ENCODE data around the gene SERPINB1. TPM values are rescaled to one million over a fixed set of nuclear protein-coding genes. Genes with fewer than 3 reads are reported as not detected.

Gene SERPINB1
- total RNA-seq, 1 experiment from 2014 or later = 133 TPM

DNA sequence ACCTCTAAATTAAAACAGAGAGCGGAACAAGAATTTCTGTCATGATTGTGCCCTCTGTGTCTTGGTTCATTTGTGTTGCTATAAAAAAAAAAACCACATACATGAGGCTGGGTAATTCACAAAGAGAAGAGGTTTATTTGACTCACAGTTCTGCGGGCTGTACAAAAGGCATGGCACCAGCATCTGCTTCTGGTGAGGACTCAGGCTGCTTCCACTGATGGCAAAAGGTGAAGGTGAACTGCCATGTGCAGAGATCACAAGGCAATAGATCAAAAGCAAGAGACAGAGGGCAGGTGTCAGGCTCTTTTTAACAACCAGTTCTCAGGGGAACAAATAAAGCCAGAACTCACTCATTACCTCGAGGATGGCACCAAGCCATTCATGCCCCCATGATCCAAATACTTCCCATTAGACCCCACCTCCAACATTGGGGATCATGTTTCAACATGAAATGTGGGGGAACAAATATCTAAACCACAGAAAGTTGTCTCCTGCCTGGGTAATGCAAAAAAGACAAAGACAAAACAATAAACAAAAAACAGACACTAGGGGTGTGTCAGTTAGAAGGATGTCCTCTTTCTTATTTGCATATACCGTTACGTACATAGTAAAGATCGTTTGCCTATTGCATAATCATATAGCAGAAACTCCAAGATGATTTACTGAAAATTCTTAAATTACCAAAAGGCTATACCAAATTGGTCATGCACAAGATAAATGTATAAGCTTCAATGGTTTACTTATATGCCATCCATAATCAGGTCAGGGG lies 44.5 kb upstream of the SERPINB1 start:
- no TSS peak for BruUV-seq (replicated peaks)
- Histone ChIP-seq H3K9me2 (replicated peaks; ENCODE audit: low read length) (no peaks in the 10 kb centered on the region), H3K4me2 (ENCODE audit: low read length) (no peak overlapping the region), H3F3A (ENCODE audit: low read length, unreplicated experiment) (no peaks in the 10 kb centered on the region), H3K4me3 (ENCODE audit: low read length) (no peak overlapping the region), H2AFZ (ENCODE audit: low read length) (no peak overlapping the region), H3K4me1 (ENCODE audit: insufficient read depth, low read length) (peaks cover 1% of the 10 kb centered on the region; the same call in 1 of the 2 replicates), H3K79me2 (ENCODE audit: low read length) (no peaks in the 10 kb centered on the region), H3K9me3 (ENCODE audit: low read length) (no peaks in the 10 kb centered on the region), H4K20me1 (ENCODE audit: low read length) (no peaks in the 10 kb centered on the region), H3K36me3 (ENCODE audit: low read depth, low read length) (no peaks in the 10 kb centered on the region), H3K27me3 (ENCODE audit: low read length) (no peaks in the 10 kb centered on the region), H3K9ac (ENCODE audit: low read length) (no peak overlapping the region), H3K27ac (ENCODE audit: low read length) (no peak overlapping the region)
- intact Hi-C loops (cut with micrococcal nuclease) = no loop called here
- no peak for DNase-seq
- TF ChIP-seq, protein P1, sequence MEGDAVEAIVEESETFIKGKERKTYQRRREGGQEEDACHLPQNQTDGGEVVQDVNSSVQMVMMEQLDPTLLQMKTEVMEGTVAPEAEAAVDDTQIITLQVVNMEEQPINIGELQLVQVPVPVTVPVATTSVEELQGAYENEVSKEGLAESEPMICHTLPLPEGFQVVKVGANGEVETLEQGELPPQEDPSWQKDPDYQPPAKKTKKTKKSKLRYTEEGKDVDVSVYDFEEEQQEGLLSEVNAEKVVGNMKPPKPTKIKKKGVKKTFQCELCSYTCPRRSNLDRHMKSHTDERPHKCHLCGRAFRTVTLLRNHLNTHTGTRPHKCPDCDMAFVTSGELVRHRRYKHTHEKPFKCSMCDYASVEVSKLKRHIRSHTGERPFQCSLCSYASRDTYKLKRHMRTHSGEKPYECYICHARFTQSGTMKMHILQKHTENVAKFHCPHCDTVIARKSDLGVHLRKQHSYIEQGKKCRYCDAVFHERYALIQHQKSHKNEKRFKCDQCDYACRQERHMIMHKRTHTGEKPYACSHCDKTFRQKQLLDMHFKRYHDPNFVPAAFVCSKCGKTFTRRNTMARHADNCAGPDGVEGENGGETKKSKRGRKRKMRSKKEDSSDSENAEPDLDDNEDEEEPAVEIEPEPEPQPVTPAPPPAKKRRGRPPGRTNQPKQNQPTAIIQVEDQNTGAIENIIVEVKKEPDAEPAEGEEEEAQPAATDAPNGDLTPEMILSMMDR (conservative IDR thresholded peaks at IDR 0.05; ENCODE audit: low read depth, low read length) = no peak
- ATAC-seq = no peak
- POLR2A ChIA-PET (ENCODE audit: unreplicated experiment) = no interaction called here
- CTCF ChIA-PET = no interaction called here

DNA sequence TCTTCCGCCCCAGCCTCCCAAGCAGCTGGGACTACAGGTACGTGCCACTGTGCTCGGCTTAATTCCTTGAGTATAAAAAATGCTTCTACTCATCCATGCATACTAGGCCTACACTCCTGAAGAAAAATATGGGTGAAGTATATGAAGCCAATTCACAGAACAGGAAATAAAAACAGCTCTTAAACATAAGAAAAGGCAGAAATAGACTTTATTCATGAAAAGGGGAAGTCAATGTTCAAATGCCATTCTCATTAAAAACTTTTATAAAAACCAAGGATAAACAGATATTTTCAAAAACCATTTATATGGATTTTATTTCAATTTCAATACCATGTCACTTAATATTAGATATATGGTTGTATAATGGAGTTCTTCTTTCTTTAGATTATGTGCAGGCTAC lies 43.1 kb upstream of the SERPINB1 start:
- Histone ChIP-seq H3K4me2 (ENCODE audit: low read length) (no peak overlapping the region), H4K20me1 (ENCODE audit: low read length) (no peaks in the 10 kb centered on the region), H3K79me2 (ENCODE audit: low read length) (no peaks in the 10 kb centered on the region), H3K4me1 (ENCODE audit: insufficient read depth, low read length) (no peaks in the 10 kb centered on the region), H2AFZ (ENCODE audit: low read length) (no peak overlapping the region), H3K27ac (ENCODE audit: low read length) (no peak overlapping the region), H3K9me3 (ENCODE audit: low read length) (no peaks in the 10 kb centered on the region), H3K9me2 (replicated peaks; ENCODE audit: low read length) (no peaks in the 10 kb centered on the region), H3K4me3 (ENCODE audit: low read length) (no peak overlapping the region), H3F3A (ENCODE audit: low read length, unreplicated experiment) (no peaks in the 10 kb centered on the region), H3K36me3 (ENCODE audit: low read depth, low read length) (no peaks in the 10 kb centered on the region), H3K9ac (ENCODE audit: low read length) (no peak overlapping the region), H3K27me3 (ENCODE audit: low read length) (no peaks in the 10 kb centered on the region)
- intact Hi-C loops (cut with micrococcal nuclease) = no loop called here
- ATAC-seq (no peak), DNase-seq (no peak)
- TF ChIP-seq EZH2phosphoT487 (IDR thresholded peaks at IDR 0.05; ENCODE audit: borderline replicate concordance, low read length) (no peak), EZH2 (IDR thresholded peaks at IDR 0.05; ENCODE audit: low read length, unreplicated experiment) (no peak)
- TF ChIP-seq, protein P1 (conservative IDR thresholded peaks at IDR 0.05; ENCODE audit: low read depth, low read length) = no peak
- ChIA-PET CTCF (no interaction called here), POLR2A (ENCODE audit: unreplicated experiment) (no interaction called here)
- no TSS peak for BruUV-seq (replicated peaks)

DNA sequence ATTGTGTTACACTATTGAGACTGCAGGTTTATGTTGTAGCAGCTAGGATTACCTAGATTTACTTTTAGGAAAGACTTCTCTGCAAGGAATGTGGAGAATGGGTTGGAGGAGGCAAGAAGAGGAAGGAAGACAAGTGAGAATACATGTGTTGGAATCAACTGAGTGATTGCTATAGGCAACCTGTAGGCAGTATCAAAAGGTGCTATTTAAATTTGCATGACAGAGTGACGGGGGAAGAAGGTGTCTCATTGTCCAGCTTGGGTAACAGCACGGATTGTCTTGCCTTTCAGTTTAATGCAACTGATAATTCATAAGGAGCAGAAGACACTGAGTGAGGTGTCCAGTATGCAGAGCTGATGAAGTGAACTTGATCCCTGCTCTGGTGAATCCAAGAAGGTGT lies 42.0 kb upstream of the SERPINB1 start:
- H3F3A ChIP-seq (ENCODE audit: low read length, unreplicated experiment) = no peaks in the 10 kb centered on the region
- no peak for DNase-seq
- no peaks in the 10 kb centered on the region for H3K27me3 ChIP-seq (ENCODE audit: low read length)
- H3K9me3 ChIP-seq (ENCODE audit: low read length) = no peaks in the 10 kb centered on the region
- no peak overlapping the region for H3K9ac ChIP-seq (ENCODE audit: low read length)
- no peaks in the 10 kb centered on the region for H3K79me2 ChIP-seq (ENCODE audit: low read length)
- ATAC-seq = no peak
- H4K20me1 ChIP-seq (ENCODE audit: low read length) = no peaks in the 10 kb centered on the region
- BruUV-seq (replicated peaks) = no TSS peak
- H3K4me2 ChIP-seq (ENCODE audit: low read length) = no peak overlapping the region
- TF ChIP-seq, protein P1 (conservative IDR thresholded peaks at IDR 0.05; ENCODE audit: low read depth, low read length) = no peak
- no peak for TF ChIP-seq EZH2phosphoT487 (IDR thresholded peaks at IDR 0.05; ENCODE audit: borderline replicate concordance, low read length)
- TF ChIP-seq EZH2 (IDR thresholded peaks at IDR 0.05; ENCODE audit: low read length, unreplicated experiment) = no peak
- H3K27ac ChIP-seq (ENCODE audit: low read length) = no peak overlapping the region
- no peaks in the 10 kb centered on the region for H3K36me3 ChIP-seq (ENCODE audit: low read depth, low read length)
- H3K4me1 ChIP-seq (ENCODE audit: insufficient read depth, low read length) = no peaks in the 10 kb centered on the region
- ChIA-PET CTCF (no interaction called here), POLR2A (ENCODE audit: unreplicated experiment) (no interaction called here)
- H3K4me3 ChIP-seq (ENCODE audit: low read length) = no peak overlapping the region
- no peaks in the 10 kb centered on the region for H3K9me2 ChIP-seq (replicated peaks; ENCODE audit: low read length)
- H2AFZ ChIP-seq (ENCODE audit: low read length) = no peak overlapping the region
- intact Hi-C loops (cut with micrococcal nuclease) = no loop called here

Measured in PC-3 (cell line).